Hematopoietic multipotent progenitor cell (in vitro differentiated cells): ENCODE results near the gene TUBA1B. TPM values are rescaled to one million over a fixed set of nuclear protein-coding genes. Genes with fewer than 3 reads are reported as not detected.

Source experiments
- DNase-seq, 3 donors: peaks; one replicate each; pipeline ENCODE4 v3.0.0-alpha.2; 2011 to 2015; ENCODE audit warnings: low read depth in 2 of 3, low spot score in 2 of 3
- small RNA-seq: library from RNA; depleted of rRNA; stranded (forward); fragments of <200 nt; gene quantifications from one replicate; pipeline ENCODE3, GENCODE V24; 2012
- total RNA-seq: library from RNA; depleted of rRNA; stranded (reverse); fragments of >200 nt; gene quantifications from one replicate; pipeline ENCODE4 v1.2.3, GENCODE V29; 2012

TUBA1B gene
- total RNA-seq, 1 donor = 1,377 TPM

- DNase-seq = no peak
Observed at GRCh38 chr12:49091836-49092085, 39.4 kb downstream of the TUBA1B start.

DNA sequence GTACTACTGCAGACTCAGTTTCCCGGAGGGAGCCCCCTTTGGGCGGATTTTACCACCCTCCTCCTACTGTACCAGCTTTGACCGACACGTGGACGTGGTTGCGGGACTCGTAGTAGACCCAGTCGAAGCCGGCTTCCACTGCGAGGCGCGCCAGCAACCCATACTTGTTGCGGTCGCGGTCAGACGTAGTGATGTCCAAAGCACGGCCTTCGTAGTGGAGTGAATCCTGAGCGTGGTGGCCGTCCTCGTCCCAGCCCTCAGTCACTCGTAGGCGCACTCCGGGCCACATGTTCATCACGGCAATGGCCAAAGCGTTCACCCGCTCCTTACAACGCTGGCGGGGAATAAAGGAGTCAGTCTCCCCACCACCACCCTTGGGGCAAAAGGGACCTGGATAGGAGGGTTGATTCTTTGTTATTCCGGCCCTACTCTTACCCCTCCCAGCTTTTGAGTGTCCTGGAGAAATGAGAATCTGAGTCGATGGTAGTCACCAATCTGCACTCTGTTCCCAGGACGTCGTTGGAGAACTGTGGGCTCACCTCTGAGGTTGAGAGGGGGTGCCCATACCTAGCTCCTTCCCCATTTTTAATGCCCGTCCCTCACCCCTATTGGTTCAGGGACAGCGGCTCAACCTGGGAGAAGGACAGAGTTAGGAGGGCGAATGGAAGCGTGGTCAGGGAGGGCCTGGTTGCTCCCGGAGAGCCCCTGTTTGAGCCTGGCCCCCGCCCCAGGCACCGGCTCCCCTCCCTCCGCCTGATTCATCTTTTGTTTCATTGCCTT, 39.9 kb downstream of the TUBA1B start:
- no peak for DNase-seq

GRCh38 chr12:49089821-49090773, 41.1 kb downstream of the TUBA1B start:
- peak in 2 of 3 donors; percentile 68 to 70 for DNase-seq

DNA sequence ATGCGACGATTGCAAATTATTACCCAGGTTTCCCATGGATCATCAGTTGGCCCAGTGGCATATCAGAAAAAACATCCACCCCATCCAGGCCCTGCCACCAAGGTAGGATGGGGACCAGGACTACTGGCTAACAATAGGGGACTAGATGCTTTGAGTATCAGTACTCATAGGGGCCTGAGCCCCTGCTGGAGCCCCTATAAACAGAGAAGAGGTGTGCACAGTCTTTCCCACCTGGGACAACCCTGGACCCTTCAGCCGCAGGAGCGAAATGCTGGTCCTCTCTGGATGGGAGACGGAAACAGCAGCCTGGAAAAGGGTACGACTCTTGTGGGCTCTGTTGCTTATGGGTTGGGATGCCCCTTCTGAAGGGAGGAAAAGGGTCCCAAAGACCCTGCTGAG, 42.3 kb downstream of the TUBA1B start:
- DNase-seq = no peak

GRCh38 chr12:49088150-49088931, 42.9 kb downstream of the TUBA1B start:
- peak in 2 of 3 donors; percentile 88 for DNase-seq

- no peak for DNase-seq
Observed at GRCh38 chr12:49086116-49086515, 45.1 kb downstream of the TUBA1B start.

- DNase-seq = no peak
Observed at GRCh38 chr12:49084438-49084837, 46.8 kb downstream of the TUBA1B start.

GRCh38 chr12:49079793-49080192, 51.4 kb downstream of the TUBA1B start:
- DNase-seq = no peak

Small RNAs within 50 kb of the gene (small RNA-seq; reads per million reads assigned to genes)
- gene RF00019 = not detected

Other genes starting within 250 kb of the TUBA1B start
- 8.6 TPM for gene FKBP11, start 205.9 kb downstream of the TUBA1B start, total RNA-seq
- 73.5 TPM for gene ARF3, start 173.9 kb downstream of the TUBA1B start, total RNA-seq
- under 0.01 TPM for gene WNT10B, start 159.7 kb downstream of the TUBA1B start, total RNA-seq
- gene WNT1, start 153.1 kb downstream of the TUBA1B start, total RNA-seq = not detected
- 0.81 TPM for gene DDN, start 132.0 kb downstream of the TUBA1B start, total RNA-seq
- gene PRKAG1, start 112.6 kb downstream of the TUBA1B start, total RNA-seq = 38.0 TPM
- gene KMT2D, start 70.6 kb downstream of the TUBA1B start, total RNA-seq = 54.7 TPM
- gene RHEBL1, start 61.4 kb downstream of the TUBA1B start, total RNA-seq = 2.7 TPM
- gene DHH, start 36.6 kb downstream of the TUBA1B start, total RNA-seq = 0.81 TPM
- 112 TPM for gene LMBR1L, start 20.5 kb downstream of the TUBA1B start, total RNA-seq
- gene TUBA1A, start 57.7 kb upstream of the TUBA1B start, total RNA-seq = 804 TPM
- gene TUBA1C, start 133.7 kb upstream of the TUBA1B start, total RNA-seq = 257 TPM
- under 0.01 TPM for gene PRPH, start 163.8 kb upstream of the TUBA1B start, total RNA-seq
- 2.2 TPM for gene TROAP, start 191.9 kb upstream of the TUBA1B start, total RNA-seq
- under 0.01 TPM for gene C1QL4, start 205.8 kb upstream of the TUBA1B start, total RNA-seq
- not detected for gene DNAJC22, start 215.5 kb upstream of the TUBA1B start, total RNA-seq
- 11.0 TPM for gene SPATS2, start 236.1 kb upstream of the TUBA1B start, total RNA-seq